ENCODE data around the gene UQCRH. TPM values are rescaled to one million over a fixed set of nuclear protein-coding genes. Genes with fewer than 3 reads are reported as not detected.

UQCRH gene
- total and polyA plus RNA-seq, 2 of the 13 experiments (the other 11 are each of a cell fraction or from before 2014, with no cell fraction given): 548 to 556 TPM

GRCh38 chr1:46340404-46341221 lies 37.1 kb downstream of the UQCRH start, which contains the start of gene NSUN4 (continued):
- TF ChIP-seq ZNF142 (CRISPR knock-in tag; IDR thresholded peaks at IDR 0.05) (peak; percentile 84; the same call in 1 of the 2 replicates), ATF3 (CRISPR knock-in tag; IDR thresholded peaks at IDR 0.05) (peak; percentile 70), TCF7 (IDR thresholded peaks at IDR 0.05; ENCODE audit: low read depth) (no peak), ZNF407 (CRISPR knock-in tag; IDR thresholded peaks at IDR 0.05; ENCODE audit: not compliant biosample characterization) (peak; percentile 61), FIP1L1 (IDR thresholded peaks at IDR 0.05; ENCODE audit: borderline replicate concordance, insufficient read depth, low read depth, low read length) (0 out of 2 replicates have a peak, but pooled peaks have one; percentile 70), CBX1 (IDR thresholded peaks at IDR 0.05; ENCODE audit: low read depth) (no peak), BRCA1 (CRISPR knock-in tag; IDR thresholded peaks at IDR 0.05) (no peak), MTF1 (CRISPR knock-in tag; IDR thresholded peaks at IDR 0.05) (no peak), TBP (CRISPR knock-in tag; IDR thresholded peaks at IDR 0.05) (no peak), ELF3 (CRISPR knock-in tag; IDR thresholded peaks at IDR 0.05) (peak; percentile 82), SRSF4 (IDR thresholded peaks at IDR 0.05; ENCODE audit: low read depth, low read length, poor library complexity, severe bottlenecking) (no peak), SP140L (CRISPR knock-in tag; IDR thresholded peaks at IDR 0.05; ENCODE audit: borderline replicate concordance) (no peak), THAP8 (CRISPR knock-in tag; IDR thresholded peaks at IDR 0.05; ENCODE audit: borderline replicate concordance) (no peak)

All from HepG2 (cell line).